ENCODE results near the gene ABCA3.

DNA sequence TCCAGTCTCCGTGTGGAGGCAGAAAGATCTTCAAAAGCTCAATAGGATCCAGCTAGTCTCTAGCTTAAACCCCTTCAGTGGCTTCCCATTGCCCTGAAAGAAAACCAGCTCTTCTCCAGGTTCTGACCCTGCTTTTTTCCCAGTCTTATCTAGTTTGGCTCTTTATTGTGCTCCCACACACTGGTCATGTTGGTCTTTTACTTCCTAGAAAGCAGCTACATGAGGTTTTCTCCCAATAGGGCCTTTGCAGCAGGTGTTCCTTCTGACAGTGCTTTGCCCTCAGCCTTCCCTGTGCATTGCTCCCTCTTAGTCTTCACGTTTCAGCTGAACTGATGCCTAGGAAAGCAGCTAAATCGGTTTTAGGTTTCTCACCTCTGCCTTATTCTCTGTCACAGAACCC, 21.7 kb upstream of the ABCA3 start:
- TF ChIP-seq, protein P1, sequence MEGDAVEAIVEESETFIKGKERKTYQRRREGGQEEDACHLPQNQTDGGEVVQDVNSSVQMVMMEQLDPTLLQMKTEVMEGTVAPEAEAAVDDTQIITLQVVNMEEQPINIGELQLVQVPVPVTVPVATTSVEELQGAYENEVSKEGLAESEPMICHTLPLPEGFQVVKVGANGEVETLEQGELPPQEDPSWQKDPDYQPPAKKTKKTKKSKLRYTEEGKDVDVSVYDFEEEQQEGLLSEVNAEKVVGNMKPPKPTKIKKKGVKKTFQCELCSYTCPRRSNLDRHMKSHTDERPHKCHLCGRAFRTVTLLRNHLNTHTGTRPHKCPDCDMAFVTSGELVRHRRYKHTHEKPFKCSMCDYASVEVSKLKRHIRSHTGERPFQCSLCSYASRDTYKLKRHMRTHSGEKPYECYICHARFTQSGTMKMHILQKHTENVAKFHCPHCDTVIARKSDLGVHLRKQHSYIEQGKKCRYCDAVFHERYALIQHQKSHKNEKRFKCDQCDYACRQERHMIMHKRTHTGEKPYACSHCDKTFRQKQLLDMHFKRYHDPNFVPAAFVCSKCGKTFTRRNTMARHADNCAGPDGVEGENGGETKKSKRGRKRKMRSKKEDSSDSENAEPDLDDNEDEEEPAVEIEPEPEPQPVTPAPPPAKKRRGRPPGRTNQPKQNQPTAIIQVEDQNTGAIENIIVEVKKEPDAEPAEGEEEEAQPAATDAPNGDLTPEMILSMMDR (IDR thresholded peaks at IDR 0.05) = no peak
- no peak for TF ChIP-seq POLR2A (IDR thresholded peaks at IDR 0.05)
- no peak for TF ChIP-seq POLR2AphosphoS5 (IDR thresholded peaks at IDR 0.05)
- no peak for TF ChIP-seq EP300 (IDR thresholded peaks at IDR 0.05)

All from gastroesophageal sphincter (tissue), 3 donors.